ENCODE data around the gene RIC8A. TPM values are rescaled to one million over a fixed set of nuclear protein-coding genes. Genes with fewer than 3 reads are reported as not detected.
A peak's percentile ranks its signal among the peaks of the same experiment; 100 is the strongest.
"Not testable (repeated sequence)": the region's sequence is repeated elsewhere in the genome, so short reads cannot be mapped to it uniquely, and the experiment has no call there.

RIC8A gene
- polyA plus RNA-seq (ENCODE audit: low read depth in 6 of 6), result 10 to 100 TPM; 66.8 to 83.6 (median 72.6) TPM

GRCh38 chr11:207208-207862 lies at the start of gene RIC8A, which contains the start of gene BET1L:
RIC8A (plus strand) TSS chr11:207708; CDS start chr11:208855, 1,147 bp downstream.
BET1L (minus strand) TSS chr11:207399; CDS start chr11:207321, 78 bp downstream.
- Mint-ChIP-seq H3K4me1 (peaks cover 44 to 61% (median 53%) of the 10 kb centered on the region in 3 donors), H3K36me3 (peaks cover 0 to 18% of the 10 kb centered on the region in 2 donors), H3K9me3 (peaks cover 0 to 2% (median 0%) of the 10 kb centered on the region in 7 donors), H3K27ac (peak within 1 kb of the TSS; percentile 96 to 100 (median 99)), H3K4me3 (peak within 1 kb of the TSS; percentile 94 to 100 (median 98)), H3K27me3 (no peaks in the 10 kb centered on the region)
- ATAC-seq (ENCODE audit: low read depth in 2 of 2) (peak; percentile 82), DNase-seq (peak; percentile 97)

- not testable (repeated sequence) for H3K4me1 Mint-ChIP-seq; H3K27me3 Mint-ChIP-seq; H3K9me3 Mint-ChIP-seq; H3K27ac Mint-ChIP-seq; H3K4me3 Mint-ChIP-seq; ATAC-seq (ENCODE audit: low read depth in 2 of 2); DNase-seq; H3K36me3 Mint-ChIP-seq
Observed at GRCh38 chr11:180242-180641, 27.3 kb upstream of the RIC8A start.

GRCh38 chr11:189200-189783 lies 18.2 kb upstream of the RIC8A start:
- H3K9me3 Mint-ChIP-seq, H3K27ac Mint-ChIP-seq, H3K27me3 Mint-ChIP-seq, H3K36me3 Mint-ChIP-seq, H3K4me3 Mint-ChIP-seq, H3K4me1 Mint-ChIP-seq, DNase-seq: not testable (repeated sequence)
- peak in 1 of 2 donors; percentile 7 for ATAC-seq (ENCODE audit: low read depth in 2 of 2)

- not testable (repeated sequence) for H3K36me3 Mint-ChIP-seq, H3K27ac Mint-ChIP-seq, H3K4me1 Mint-ChIP-seq, H3K9me3 Mint-ChIP-seq, H3K27me3 Mint-ChIP-seq, DNase-seq, H3K4me3 Mint-ChIP-seq
- peak; percentile 56 to 60 for ATAC-seq (ENCODE audit: low read depth in 2 of 2)
Observed at GRCh38 chr11:189843-190311, 17.6 kb upstream of the RIC8A start.

- H3K4me3 Mint-ChIP-seq; ATAC-seq (ENCODE audit: low read depth in 2 of 2): not testable (repeated sequence)
Observed at GRCh38 chr11:190546-190945, 17.0 kb upstream of the RIC8A start.

GRCh38 chr11:191490-192478 lies 15.7 kb upstream of the RIC8A start:
- DNase-seq (peak; percentile 32), ATAC-seq (ENCODE audit: low read depth in 2 of 2) (peak; percentile 78 to 86)
- H3K4me1 Mint-ChIP-seq, H3K36me3 Mint-ChIP-seq, H3K27me3 Mint-ChIP-seq, H3K9me3 Mint-ChIP-seq, H3K4me3 Mint-ChIP-seq: not testable (repeated sequence)
- H3K27ac Mint-ChIP-seq, result peak overlapping the region in 1 of 6 donors; percentile 85

More at GRCh38 chr11:190546-190945, 17.0 kb upstream of the RIC8A start:
- H3K9me3 Mint-ChIP-seq, H3K27me3 Mint-ChIP-seq, H3K36me3 Mint-ChIP-seq, H3K4me1 Mint-ChIP-seq, DNase-seq: not testable (repeated sequence)
- H3K27ac Mint-ChIP-seq, result peak overlapping the region in 1 of 6 donors; percentile 69

- H3K36me3 Mint-ChIP-seq; H3K9me3 Mint-ChIP-seq; H3K27me3 Mint-ChIP-seq; H3K4me3 Mint-ChIP-seq; ATAC-seq (ENCODE audit: low read depth in 2 of 2); DNase-seq; H3K4me1 Mint-ChIP-seq: not testable (repeated sequence)
- peak within 1 kb of the TSS in 1 of 6 donors; percentile 85 for H3K27ac Mint-ChIP-seq
Observed at GRCh38 chr11:192674-193128, 14.8 kb upstream of the RIC8A start, which contains the start of gene SCGB1C1. SCGB1C1 (plus strand) TSS chr11:193078; CDS start chr11:193100, 22 bp downstream.

- not testable (repeated sequence) for DNase-seq; H3K36me3 Mint-ChIP-seq; H3K27me3 Mint-ChIP-seq; ATAC-seq (ENCODE audit: low read depth in 2 of 2); H3K27ac Mint-ChIP-seq; H3K4me1 Mint-ChIP-seq; H3K4me3 Mint-ChIP-seq; H3K9me3 Mint-ChIP-seq
Observed at GRCh38 chr11:193481-193880, 14.0 kb upstream of the RIC8A start.

- no peak for DNase-seq
- H3K36me3 Mint-ChIP-seq, result no peaks in the 10 kb centered on the region
- H3K9me3 Mint-ChIP-seq, result no peaks in the 10 kb centered on the region
- no peaks in the 10 kb centered on the region for H3K27me3 Mint-ChIP-seq
- H3K4me1 Mint-ChIP-seq, result peaks cover 3 to 13% (median 8%) of the 10 kb centered on the region in 3 donors
- no peak overlapping the region for H3K27ac Mint-ChIP-seq
- no peak for ATAC-seq (ENCODE audit: low read depth in 2 of 2)
- H3K4me3 Mint-ChIP-seq, result no peak overlapping the region
Observed at GRCh38 chr11:196786-197731, 10.4 kb upstream of the RIC8A start.

GRCh38 chr11:197741-198235 lies 9.7 kb upstream of the RIC8A start:
- Mint-ChIP-seq H3K9me3 (no peaks in the 10 kb centered on the region), H3K27ac (no peak overlapping the region)

GRCh38 chr11:198236-198806 lies 9.2 kb upstream of the RIC8A start:
- H3K27me3 Mint-ChIP-seq, result no peaks in the 10 kb centered on the region
- H3K27ac Mint-ChIP-seq, result peak overlapping the region in 1 of 6 donors; percentile 86
- no peaks in the 10 kb centered on the region for H3K9me3 Mint-ChIP-seq
- H3K4me1 Mint-ChIP-seq, result peaks cover 13 to 25% (median 19%) of the 10 kb centered on the region in 3 donors
- no peak overlapping the region for H3K4me3 Mint-ChIP-seq
- H3K36me3 Mint-ChIP-seq, result peaks cover 0 to 2% of the 10 kb centered on the region in 2 donors
- no peak for DNase-seq
- ATAC-seq (ENCODE audit: low read depth in 2 of 2), result no peak

More at GRCh38 chr11:197741-198235, 9.7 kb upstream of the RIC8A start:
- Mint-ChIP-seq H3K4me1 (peaks cover 8 to 20% (median 15%) of the 10 kb centered on the region in 3 donors), H3K27me3 (no peaks in the 10 kb centered on the region), H3K4me3 (no peak overlapping the region), H3K36me3 (no peaks in the 10 kb centered on the region)
- ATAC-seq (ENCODE audit: low read depth in 2 of 2), result no peak
- no peak for DNase-seq

All from naive B cell (primary cell).